HG03460 (cell line): ENCODE data around the gene UGT8.

Experiments used
- ATAC-seq: cut with Tn5 transposase; IDR thresholded peaks from one replicate; pipeline ENCODE4 v1.9.1; 2021; ENCODE audit not compliant: unreplicated experiment

Gene UGT8

DNA sequence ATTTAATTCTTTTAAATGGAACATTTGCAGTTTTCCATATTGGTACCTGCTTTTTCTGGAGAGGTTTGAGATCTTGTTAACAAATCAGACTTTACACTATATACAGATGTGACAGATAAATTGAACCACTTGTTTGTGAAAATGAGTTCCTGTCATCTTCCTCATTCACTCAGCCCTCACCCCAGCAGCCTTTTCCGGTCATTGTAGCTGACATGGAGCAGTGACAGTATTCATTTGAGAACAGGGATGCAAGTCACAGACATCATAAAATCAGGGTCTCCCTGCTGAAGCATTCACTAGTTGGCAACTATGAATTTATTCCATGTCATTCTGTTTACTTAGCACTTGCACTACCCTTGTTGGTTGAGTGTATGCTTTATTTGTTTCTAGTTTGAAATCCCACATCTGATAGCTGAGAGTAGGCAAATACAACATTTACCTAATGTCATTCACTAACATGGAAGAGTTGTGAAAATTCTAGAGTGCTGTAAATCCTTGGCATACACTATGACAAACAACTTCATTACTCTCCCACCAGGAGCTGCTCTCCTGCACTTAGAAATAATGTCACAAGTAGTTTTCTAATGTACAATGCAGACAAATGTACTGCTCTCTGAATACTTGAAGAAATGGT, 78.9 kb downstream of the UGT8 start:
- no peak for ATAC-seq

DNA sequence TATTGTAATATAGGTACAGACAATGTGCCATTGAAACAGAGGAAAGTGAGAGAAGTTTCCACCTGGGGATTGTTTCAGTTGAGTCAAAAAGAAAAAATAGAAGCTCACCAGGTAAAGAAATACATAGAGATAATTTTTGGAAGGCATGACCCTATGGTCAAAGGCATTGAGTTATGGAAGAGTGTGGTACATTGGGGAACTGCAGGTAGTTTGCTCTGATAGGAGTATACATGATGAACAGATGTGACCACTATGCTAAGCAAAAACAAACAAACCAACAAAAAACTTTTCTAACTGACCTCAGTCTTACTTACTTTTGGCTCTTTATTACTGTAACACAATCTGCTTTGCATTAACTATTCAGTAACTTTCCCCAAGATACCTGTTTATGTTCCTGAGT, 85.9 kb downstream of the UGT8 start:
- no peak for ATAC-seq

DNA sequence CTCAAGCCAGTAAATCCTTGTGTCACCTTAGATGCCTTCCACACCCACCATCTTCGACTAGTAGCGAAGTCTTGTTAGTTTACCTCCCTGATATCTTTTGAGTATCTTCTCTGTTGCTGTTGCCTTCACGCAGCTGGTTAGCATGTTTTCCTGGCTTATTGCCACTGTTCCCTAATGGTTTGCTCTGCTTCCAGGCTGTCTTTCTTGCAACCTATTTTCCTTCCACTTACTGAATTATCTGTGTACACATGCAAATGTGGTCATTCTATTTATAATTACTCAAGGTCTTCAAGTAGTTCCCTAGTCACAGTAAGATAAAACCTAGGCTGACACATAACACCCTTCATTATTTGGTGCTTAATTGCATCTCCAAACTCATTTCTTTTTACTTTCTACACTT, 89.5 kb downstream of the UGT8 start:
- ATAC-seq, result no peak

DNA sequence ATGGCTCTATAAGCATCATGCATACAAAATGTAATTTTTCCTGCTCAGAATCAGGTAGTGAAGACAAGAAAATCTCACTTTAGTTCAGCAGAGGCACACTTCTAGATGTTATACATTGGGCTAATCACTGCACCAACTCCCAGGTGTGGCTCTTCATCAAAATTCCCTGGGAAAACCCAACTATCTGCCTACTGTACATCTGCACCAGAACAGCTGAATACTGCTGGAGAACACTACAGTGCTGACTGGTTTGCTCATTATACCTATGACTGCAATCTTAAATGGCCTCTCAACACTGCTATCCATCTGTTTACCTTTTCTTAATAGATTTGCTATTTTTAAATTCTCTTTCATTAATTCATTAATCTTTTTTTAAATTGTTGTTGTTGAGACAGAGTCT, 92.0 kb downstream of the UGT8 start:
- no peak for ATAC-seq

DNA sequence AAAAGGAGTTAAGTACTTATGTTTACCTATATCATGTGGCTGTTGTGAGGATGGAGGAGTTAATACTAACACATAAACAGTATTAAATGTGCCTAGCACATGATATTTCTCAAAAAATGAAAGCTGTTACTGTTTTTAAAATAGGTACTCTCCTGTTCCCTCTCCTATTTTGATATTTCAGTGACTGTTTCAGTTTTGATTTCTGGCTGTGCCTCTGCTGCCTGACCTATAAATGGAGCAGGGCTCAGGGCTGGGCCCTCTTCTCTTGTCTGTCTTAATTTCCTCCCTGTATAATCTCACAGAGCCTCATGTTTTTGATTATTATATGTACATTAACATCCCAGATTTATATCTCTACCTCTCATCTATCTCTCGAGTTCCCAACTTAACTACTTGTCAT, 93.3 kb downstream of the UGT8 start:
- ATAC-seq, result peak; percentile 87

DNA sequence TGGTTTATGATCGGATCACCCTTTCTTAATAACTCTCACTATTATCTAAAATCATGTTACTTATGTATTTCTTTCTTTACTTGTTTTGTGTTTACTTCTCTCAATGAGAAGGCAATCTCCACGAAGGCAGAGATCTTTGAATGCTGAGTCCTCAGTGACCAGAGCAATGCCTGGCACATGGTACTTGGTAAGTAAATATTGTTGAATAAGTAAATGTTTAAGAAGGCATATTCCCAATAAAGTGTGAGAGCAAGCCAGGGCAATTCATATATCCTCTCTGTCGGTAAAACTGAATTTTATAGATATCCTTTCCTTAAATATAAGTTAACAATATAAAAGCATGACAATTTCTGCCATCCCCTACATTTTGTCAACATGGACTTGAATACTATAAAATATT, 94.4 kb downstream of the UGT8 start:
- ATAC-seq, result no peak

DNA sequence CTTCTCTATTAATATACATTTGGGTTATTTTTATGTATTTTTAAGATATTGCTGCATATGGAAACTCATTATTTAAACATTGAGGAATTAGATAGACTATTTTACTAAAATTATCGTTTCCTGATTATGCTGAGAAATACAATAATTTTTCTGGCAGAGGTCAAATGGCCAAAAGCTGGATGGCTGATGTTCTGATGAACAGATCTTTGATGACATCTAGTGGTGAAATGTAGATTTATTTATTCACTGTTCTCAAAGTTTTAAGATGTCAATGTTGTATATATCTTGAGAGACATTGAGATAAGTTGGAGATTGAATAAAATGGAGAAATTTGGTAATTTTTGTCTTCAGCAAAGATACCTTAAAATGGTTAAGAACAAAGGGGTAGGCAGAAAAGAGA, 96.2 kb downstream of the UGT8 start:
- no peak for ATAC-seq

DNA sequence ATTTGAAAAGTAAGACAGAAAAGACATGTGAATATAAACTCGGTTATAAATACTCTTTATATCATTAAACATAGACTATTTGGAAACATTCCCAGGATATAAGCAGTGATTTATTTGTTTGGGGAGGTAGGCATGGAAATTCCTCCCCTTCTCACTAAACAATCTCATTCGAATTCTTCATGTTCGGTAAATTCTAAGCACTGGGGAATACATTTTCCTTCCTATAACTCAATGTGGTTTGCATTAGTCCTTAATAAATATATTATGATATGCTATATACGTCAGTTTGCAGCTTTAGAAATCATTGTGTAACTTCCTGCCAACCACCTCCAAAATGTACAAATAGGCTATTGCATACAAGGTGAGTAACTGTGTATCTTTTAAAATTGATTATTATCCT, 99.6 kb downstream of the UGT8 start:
- ATAC-seq, result no peak

DNA sequence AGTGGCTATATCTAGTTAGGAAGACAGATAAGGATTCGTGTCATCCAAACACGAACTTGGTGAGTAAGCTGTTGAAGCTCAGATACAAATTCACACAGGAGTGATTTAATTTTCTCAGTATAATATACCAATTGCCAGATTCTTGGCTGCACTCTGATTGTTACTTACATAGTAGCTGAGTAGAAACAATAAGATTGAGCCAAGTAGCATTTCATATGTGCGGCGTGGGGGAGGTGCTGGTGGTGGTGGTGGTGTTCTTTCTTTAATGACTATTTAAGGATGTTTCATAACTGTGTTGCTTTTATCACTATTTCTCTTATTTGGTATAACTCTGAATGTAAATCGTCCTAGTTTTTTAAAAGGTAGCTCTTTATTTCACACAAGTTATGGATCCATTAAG, 102.9 kb downstream of the UGT8 start:
- ATAC-seq, result no peak

DNA sequence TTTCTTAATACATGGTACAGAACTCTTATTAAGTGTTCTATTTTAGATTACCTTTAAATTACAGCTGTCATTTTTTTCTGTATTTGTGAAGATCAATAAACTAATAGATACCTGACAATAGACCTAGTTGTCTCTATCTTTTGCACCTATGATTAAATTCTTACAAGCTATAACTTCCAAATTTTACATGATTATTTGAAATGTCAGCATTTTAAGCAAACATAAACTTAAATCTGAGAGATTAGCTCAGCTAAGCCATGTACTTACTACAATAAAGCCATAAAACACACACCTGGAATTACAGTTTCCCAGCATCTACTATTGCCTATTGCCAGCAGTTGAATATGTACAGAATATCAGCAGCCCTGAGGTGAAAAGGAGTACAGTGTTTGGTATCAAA, 118.8 kb downstream of the UGT8 start:
- no peak for ATAC-seq

DNA sequence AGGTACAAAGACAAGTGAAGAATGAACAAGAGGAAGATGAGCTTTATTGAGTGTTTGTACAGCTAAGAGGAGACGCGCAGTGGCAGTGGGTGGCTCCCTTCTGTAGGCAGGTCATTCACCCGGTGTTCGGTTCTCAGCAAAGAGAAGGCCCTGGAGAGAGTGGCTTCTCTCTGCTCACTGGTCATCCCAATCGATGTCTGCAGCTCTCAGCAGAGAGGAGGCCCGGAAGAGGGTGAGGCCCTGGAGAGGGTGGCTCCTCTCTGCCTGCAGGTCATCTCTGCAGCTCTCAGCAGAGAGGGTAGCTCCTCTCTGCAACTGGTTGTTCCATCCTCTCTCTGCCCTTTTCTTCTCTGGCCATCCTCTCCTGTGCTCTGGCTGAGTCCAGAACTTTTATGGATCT, 126.5 kb downstream of the UGT8 start:
- ATAC-seq, result no peak

DNA sequence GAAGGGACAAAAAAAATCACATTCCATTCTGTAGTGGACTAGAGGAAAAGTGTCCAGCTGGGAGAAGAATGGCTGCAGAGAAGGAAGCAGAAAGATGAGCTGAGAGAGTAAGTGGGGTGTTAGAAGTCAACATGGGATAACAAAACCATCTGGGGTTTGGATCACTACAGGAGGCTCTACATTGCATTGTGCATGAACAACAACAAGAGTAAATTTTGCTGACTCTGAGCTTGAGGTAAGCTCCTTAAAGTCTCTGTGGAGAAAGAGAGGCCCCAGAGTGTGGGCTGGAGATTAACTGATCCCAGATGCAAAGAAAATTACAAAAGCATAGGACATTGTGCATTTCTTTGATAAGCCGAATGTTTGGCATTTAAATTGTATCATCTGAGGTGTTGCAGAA, 128.9 kb downstream of the UGT8 start:
- no peak for ATAC-seq
